ENCODE results near the gene TMEM79. TPM values are rescaled to one million over a fixed set of nuclear protein-coding genes. Genes with fewer than 3 reads are reported as not detected.

TMEM79 gene
- total RNA-seq, 2 donors from 2014 or later: 1.5 to 1.9 TPM

DNA sequence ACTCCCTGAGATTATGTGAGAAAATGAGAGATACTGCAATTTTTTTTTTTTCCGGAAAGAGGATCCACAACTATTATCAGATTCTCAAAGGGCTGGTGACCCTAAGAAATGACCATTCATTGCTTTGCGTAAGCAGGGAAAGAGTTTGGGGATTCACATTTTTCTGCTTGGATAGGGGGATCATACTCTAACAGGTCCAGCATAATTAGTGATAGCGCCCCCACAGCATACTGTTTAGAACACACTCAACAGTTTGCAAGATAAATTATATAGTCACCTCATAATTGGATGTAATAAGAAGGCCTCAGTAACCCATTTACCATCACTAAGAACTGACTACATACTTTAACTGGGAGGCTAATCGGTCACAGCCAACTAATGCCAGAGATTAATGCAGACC is 52.1 kb downstream of the TMEM79 start:
- 81 to 100% methylated on average over 3 to 4 of the region's 4 CpGs for WGBS, 2 experiments (ENCODE audit: insufficient coverage in 1 of 2, insufficient read length in 1 of 2)
- Histone ChIP-seq H3K27me3 (ENCODE audit: control insufficient read depth, insufficient read depth, low read length, poor library complexity, severe bottlenecking) (no peaks in the 10 kb centered on the region), H3K36me3 (ENCODE audit: control insufficient read depth, insufficient read depth, low read length) (peaks cover 49% of the 10 kb centered on the region), H3K9ac (ENCODE audit: extremely low read depth, low read length, poor library complexity, severe bottlenecking) (no peak overlapping the region), H3K4me1 (ENCODE audit: control insufficient read depth, insufficient read depth, low read length) (peaks cover 2% of the 10 kb centered on the region), H3K9me3 (ENCODE audit: control insufficient read depth, low read length) (no peaks in the 10 kb centered on the region), H3K4me3 (ENCODE audit: low read length) (peak overlapping the region; percentile 100), H3K27ac (ENCODE audit: low read depth, low read length) (no peak overlapping the region)
- DNase-seq: no peak
- no peaks in the 10 kb centered on the region for H3K9me3 Mint-ChIP-seq
- H3K4me1 Mint-ChIP-seq: peaks cover 14% of the 10 kb centered on the region
- TF ChIP-seq, protein P1, sequence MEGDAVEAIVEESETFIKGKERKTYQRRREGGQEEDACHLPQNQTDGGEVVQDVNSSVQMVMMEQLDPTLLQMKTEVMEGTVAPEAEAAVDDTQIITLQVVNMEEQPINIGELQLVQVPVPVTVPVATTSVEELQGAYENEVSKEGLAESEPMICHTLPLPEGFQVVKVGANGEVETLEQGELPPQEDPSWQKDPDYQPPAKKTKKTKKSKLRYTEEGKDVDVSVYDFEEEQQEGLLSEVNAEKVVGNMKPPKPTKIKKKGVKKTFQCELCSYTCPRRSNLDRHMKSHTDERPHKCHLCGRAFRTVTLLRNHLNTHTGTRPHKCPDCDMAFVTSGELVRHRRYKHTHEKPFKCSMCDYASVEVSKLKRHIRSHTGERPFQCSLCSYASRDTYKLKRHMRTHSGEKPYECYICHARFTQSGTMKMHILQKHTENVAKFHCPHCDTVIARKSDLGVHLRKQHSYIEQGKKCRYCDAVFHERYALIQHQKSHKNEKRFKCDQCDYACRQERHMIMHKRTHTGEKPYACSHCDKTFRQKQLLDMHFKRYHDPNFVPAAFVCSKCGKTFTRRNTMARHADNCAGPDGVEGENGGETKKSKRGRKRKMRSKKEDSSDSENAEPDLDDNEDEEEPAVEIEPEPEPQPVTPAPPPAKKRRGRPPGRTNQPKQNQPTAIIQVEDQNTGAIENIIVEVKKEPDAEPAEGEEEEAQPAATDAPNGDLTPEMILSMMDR (conservative IDR thresholded peaks at IDR 0.05): peak; percentile 56
- peaks cover 45% of the 10 kb centered on the region for H3K36me3 Mint-ChIP-seq (ENCODE audit: low read depth)
- no peaks in the 10 kb centered on the region for H3K27me3 Mint-ChIP-seq (ENCODE audit: insufficient read depth)
- H3K4me3 Mint-ChIP-seq: peak overlapping the region; percentile 100
- H3K27ac Mint-ChIP-seq: peak overlapping the region; percentile 41

DNA sequence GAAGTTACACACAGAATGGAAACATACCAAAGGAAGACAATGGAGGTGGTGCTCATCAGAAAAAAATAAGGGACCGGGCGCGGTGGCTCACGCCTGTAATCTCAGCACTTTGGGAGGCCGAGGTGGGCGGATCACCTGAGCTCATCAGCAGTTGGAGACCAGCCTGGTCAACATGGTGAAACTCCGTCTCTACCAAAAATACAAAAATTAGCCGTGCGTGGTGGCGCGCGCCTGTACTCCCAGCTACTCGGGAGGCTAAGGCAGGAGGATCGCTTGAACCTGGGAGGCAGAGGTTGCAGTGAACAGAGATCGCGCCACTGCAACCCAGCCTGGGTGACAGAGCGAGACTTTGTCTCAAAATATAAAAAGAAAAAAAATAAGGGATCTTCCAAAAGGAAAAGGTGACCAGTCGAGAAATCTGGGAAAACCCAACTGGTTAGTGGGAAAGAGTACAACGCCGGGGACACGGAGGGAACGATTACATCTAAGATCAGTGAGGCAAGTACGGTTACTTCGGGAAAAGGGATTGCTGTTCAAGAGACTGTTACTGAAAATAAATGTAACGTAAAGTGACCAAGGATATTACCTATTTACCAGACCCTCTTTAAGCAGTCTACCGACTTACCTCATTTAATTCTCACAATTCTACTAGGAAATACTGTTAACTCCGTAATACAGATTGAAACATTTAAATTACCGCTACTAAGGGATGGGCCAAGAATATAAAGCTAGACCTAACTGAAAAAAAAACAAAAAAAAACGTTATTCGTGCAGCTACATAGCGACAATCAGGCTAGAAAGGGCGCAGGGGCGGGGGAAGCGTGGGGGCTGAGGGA is 53.1 kb downstream of the TMEM79 start:
- TF ChIP-seq, protein P1 (conservative IDR thresholded peaks at IDR 0.05): no peak
- Histone ChIP-seq H3K36me3 (ENCODE audit: control insufficient read depth, insufficient read depth, low read length) (peaks cover 39% of the 10 kb centered on the region), H3K27ac (ENCODE audit: low read depth, low read length) (no peak overlapping the region), H3K9me3 (ENCODE audit: control insufficient read depth, low read length) (no peaks in the 10 kb centered on the region), H3K9ac (ENCODE audit: extremely low read depth, low read length, poor library complexity, severe bottlenecking) (peak overlapping the region; percentile 77), H3K4me1 (ENCODE audit: control insufficient read depth, insufficient read depth, low read length) (peaks cover 2% of the 10 kb centered on the region), H3K4me3 (ENCODE audit: low read length) (peak overlapping the region; percentile 100), H3K27me3 (ENCODE audit: control insufficient read depth, insufficient read depth, low read length, poor library complexity, severe bottlenecking) (no peaks in the 10 kb centered on the region)
- no peak for DNase-seq
- Mint-ChIP-seq H3K4me3 (peak overlapping the region; percentile 100), H3K36me3 (ENCODE audit: low read depth) (peaks cover 36% of the 10 kb centered on the region), H3K27ac (peak overlapping the region; percentile 96), H3K9me3 (no peaks in the 10 kb centered on the region), H3K4me1 (peaks cover 14% of the 10 kb centered on the region), H3K27me3 (ENCODE audit: insufficient read depth) (no peaks in the 10 kb centered on the region)
- WGBS, 2 experiments (ENCODE audit: insufficient coverage in 1 of 2, insufficient read length in 1 of 2): 24 to 39% methylated on average over 21 to 34 of the region's 34 CpGs

DNA sequence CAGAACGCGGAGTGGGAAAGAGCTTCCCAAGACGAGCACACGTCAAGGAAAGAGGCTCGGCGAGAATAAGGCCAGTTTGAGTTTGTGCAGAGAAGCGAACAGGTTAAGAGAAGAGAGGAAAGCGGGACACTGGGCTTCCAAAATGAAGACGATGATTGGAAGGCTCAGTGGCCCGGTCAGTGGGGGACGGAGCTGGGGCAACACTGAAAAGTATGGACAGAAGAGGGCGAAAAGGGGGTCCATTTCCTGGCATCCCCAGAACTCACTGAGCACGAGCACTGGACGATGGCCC is 53.7 kb downstream of the TMEM79 start:
- DNase-seq: no peak
- 0 to 1% methylated on average over 8 to 14 of the region's 14 CpGs for WGBS, 2 experiments (ENCODE audit: insufficient coverage in 1 of 2, insufficient read length in 1 of 2)
- Mint-ChIP-seq H3K27me3 (ENCODE audit: insufficient read depth) (no peaks in the 10 kb centered on the region), H3K36me3 (ENCODE audit: low read depth) (peaks cover 31% of the 10 kb centered on the region), H3K27ac (peak overlapping the region; percentile 96), H3K4me1 (peaks cover 14% of the 10 kb centered on the region), H3K4me3 (peak overlapping the region; percentile 100), H3K9me3 (no peaks in the 10 kb centered on the region)
- Histone ChIP-seq H3K27ac (ENCODE audit: low read depth, low read length) (peak overlapping the region; percentile 42), H3K27me3 (ENCODE audit: control insufficient read depth, insufficient read depth, low read length, poor library complexity, severe bottlenecking) (no peaks in the 10 kb centered on the region), H3K9me3 (ENCODE audit: control insufficient read depth, low read length) (no peaks in the 10 kb centered on the region), H3K4me1 (ENCODE audit: control insufficient read depth, insufficient read depth, low read length) (peaks cover 2% of the 10 kb centered on the region), H3K36me3 (ENCODE audit: control insufficient read depth, insufficient read depth, low read length) (peaks cover 34% of the 10 kb centered on the region), H3K9ac (ENCODE audit: extremely low read depth, low read length, poor library complexity, severe bottlenecking) (peak overlapping the region; percentile 77), H3K4me3 (ENCODE audit: low read length) (peak overlapping the region; percentile 100)
- TF ChIP-seq, protein P1 (conservative IDR thresholded peaks at IDR 0.05): no peak

Data from endodermal cell (in vitro differentiated cells).